ENCODE data around the gene LCN2.
"Not testable (repeated sequence)": the region's sequence is repeated elsewhere in the genome, so short reads cannot be mapped to it uniquely, and the experiment has no call there.

The LCN2 gene

GRCh38 chr9:128149001-128149701, at the start of gene LCN2:
TSS of gene LCN2 (plus strand) at chr9:128149453. CDS start at chr9:128149526, 73 bp downstream.
- no peak for DNase-seq

GRCh38 chr9:128099932-128100491, 49.2 kb upstream of the LCN2 start:
- intact Hi-C loops (cut with DNase I), result no loop called here
- DNase-seq, result peak in 1 of 42 donors; percentile 35

More at GRCh38 chr9:128149001-128149701, at the start of gene LCN2:
- intact Hi-C loops (cut with DNase I), result no loop called here

GRCh38 chr9:128100581-128100980, 48.7 kb upstream of the LCN2 start:
- intact Hi-C loops (cut with DNase I), result no loop called here
- no peak for DNase-seq

- DNase-seq, result no peak
- intact Hi-C loops (cut with DNase I), result no loop called here
These were observed 48.0 kb upstream of the LCN2 start for GRCh38 chr9:128101231-128101661.

GRCh38 chr9:128101690-128102089, 47.6 kb upstream of the LCN2 start:
- DNase-seq, result peak in 1 of 42 donors; percentile 25
- intact Hi-C loops (cut with DNase I), result no loop called here

GRCh38 chr9:128102196-128102595, 47.1 kb upstream of the LCN2 start:
- intact Hi-C loops (cut with DNase I), result no loop called here
- no peak for DNase-seq

- peak in 39 of 42 donors; percentile 48 to 90 (median 71) for DNase-seq
- intact Hi-C loops (cut with DNase I), result no loop called here
These were observed 46.2 kb upstream of the LCN2 start for GRCh38 chr9:128102861-128103588.

- intact Hi-C loops (cut with DNase I), result no loop called here
- DNase-seq, result peak in 7 of 42 donors; percentile 46 to 60 (median 52)
These were observed 45.7 kb upstream of the LCN2 start for GRCh38 chr9:128103589-128103962.

- intact Hi-C loops (cut with DNase I), result no loop called here
- DNase-seq, result no peak
These were observed 45.1 kb upstream of the LCN2 start for GRCh38 chr9:128104171-128104618.

- no peak for DNase-seq
- intact Hi-C loops (cut with DNase I), result no loop called here
These were observed 43.6 kb upstream of the LCN2 start for GRCh38 chr9:128105538-128106175.

GRCh38 chr9:128106181-128106939, 42.9 kb upstream of the LCN2 start:
- DNase-seq, result no peak
- intact Hi-C loops (cut with DNase I), result no loop called here

- no peak for DNase-seq
- intact Hi-C loops (cut with DNase I), result no loop called here
These were observed 42.2 kb upstream of the LCN2 start for GRCh38 chr9:128106940-128107467.

GRCh38 chr9:128107468-128108268, 41.6 kb upstream of the LCN2 start:
- intact Hi-C loops (cut with DNase I), result no loop called here
- peak in 3 of 42 donors; percentile 24 to 53 (median 46) for DNase-seq

GRCh38 chr9:128108269-128109049, 40.8 kb upstream of the LCN2 start:
- peak in 1 of 42 donors; percentile 55 for DNase-seq
- intact Hi-C loops (cut with DNase I), result no loop called here

- intact Hi-C loops (cut with DNase I), result no loop called here
These were observed 40.1 kb upstream of the LCN2 start for GRCh38 chr9:128109050-128109709.

GRCh38 chr9:128111726-128112125, 37.5 kb upstream of the LCN2 start:
- intact Hi-C loops (cut with DNase I), result loop anchor here (10.0 kb wide), 1 partner anchor 167 kb away; no protein-coding TSS in a partner anchor
- not testable (repeated sequence) for DNase-seq

More at GRCh38 chr9:128109050-128109709, 40.1 kb upstream of the LCN2 start:
- peak in 4 of 42 donors; percentile 15 to 56 (median 50) for DNase-seq
